MCF 10A (cell line): ENCODE measurements around the gene TIMM21. TPM values are rescaled to one million over a fixed set of nuclear protein-coding genes. Genes with fewer than 3 reads are reported as not detected.
A peak's percentile ranks its signal among the peaks of the same experiment; 100 is the strongest.

Experiments
- BruUV-seq: library from RNA; stranded (reverse); fragments of 400-500 nt; replicated peaks from 2 replicates; lab custom pipeline; 2021; lab: Mats Ljungman, UMichigan
- CTCF ChIA-PET: fragments of 300-600 bp; sonication (Branson Sonifier 250); formaldehyde crosslinking; extraction: SDS; loops from one replicate; lab custom pipeline; 2021; ENCODE audit warnings: antibody characterized with exemption, inconsistent platforms; lab: Yijun Ruan, JAX
- POLR2A ChIA-PET: fragments of 300-600, 350-650 bp; sonication (Branson Sonifier 250); formaldehyde crosslinking; extraction: SDS; loops from one replicate; lab custom pipeline; 2020; ENCODE audit warnings: antibody characterized with exemption, inconsistent platforms; lab: Yijun Ruan, JAX
- DNase-seq: peaks from one replicate; pipeline ENCODE4 v3.0.0-alpha.2; 2018; ENCODE audit not compliant: unreplicated experiment
- H3K27ac Mint-ChIP-seq: one replicate; pipeline ENCODE4 v1.8.0; 2022; ENCODE audit warnings: mild to moderate bottlenecking, low read depth, mixed read lengths; ENCODE audit not compliant: unreplicated experiment
- H3K27me3 Mint-ChIP-seq: one replicate; pipeline ENCODE4 v1.8.0; 2022; ENCODE audit warnings: mixed read lengths; ENCODE audit not compliant: insufficient read depth, unreplicated experiment
- H3K36me3 Mint-ChIP-seq: one replicate; pipeline ENCODE4 v1.8.0; 2022; ENCODE audit warnings: mild to moderate bottlenecking, moderate library complexity, mixed read lengths; ENCODE audit not compliant: insufficient read depth, unreplicated experiment
- H3K4me1 Mint-ChIP-seq: one replicate; pipeline ENCODE4 v1.8.0; 2022; ENCODE audit warnings: mixed read lengths; ENCODE audit not compliant: insufficient read depth, unreplicated experiment
- H3K4me3 Mint-ChIP-seq: one replicate; pipeline ENCODE4 v1.8.0; 2022; ENCODE audit warnings: mild to moderate bottlenecking, moderate library complexity, mixed read lengths; ENCODE audit not compliant: unreplicated experiment
- H3K9me3 Mint-ChIP-seq: one replicate; pipeline ENCODE4 v1.8.0; 2022; ENCODE audit warnings: mixed read lengths; ENCODE audit not compliant: unreplicated experiment
- CTCF ChIP-seq: fragments of 200-600 bp; IDR thresholded peaks from one replicate; pipeline ENCODE4 v1.8.0; 2022; ENCODE audit warnings: antibody characterized with exemption, mild to moderate bottlenecking; ENCODE audit not compliant: unreplicated experiment
- intact Hi-C: fragments of 100-400 bp; cut with micrococcal nuclease; formaldehyde crosslinking; loops from 2 replicates; pipeline ENCODE4 v1.14.1; 2022
- total RNA-seq: library from RNA; stranded (reverse); gene quantifications from 2 replicates; pipeline ENCODE4 v1.2.3, GENCODE V29; 2022

TIMM21 gene
- total RNA-seq, 1 experiment from 2014 or later: 33.4 TPM

- no peaks in the 10 kb centered on the region for H3K4me1 Mint-ChIP-seq
- intact Hi-C loops: loop anchor here (1.0 to 10.0 kb wide), 5 partner anchors 75 to 1416 kb away; no protein-coding TSS in a partner anchor
- no peak overlapping the region for H3K4me3 Mint-ChIP-seq
- peak; percentile 58 for TF ChIP-seq CTCF
- no TSS peak for BruUV-seq
- ChIA-PET CTCF (interaction anchor here (0.5 to 2.5 kb wide), 28 partner anchors 10 to 1489 kb away, joined by 3 to 13 read pairs (median 3); no protein-coding TSS in a partner anchor), POLR2A (no interaction called here)
- H3K27ac Mint-ChIP-seq: peak overlapping the region; percentile 20
- peak; percentile 57 for DNase-seq
- peaks cover 15% of the 10 kb centered on the region for H3K27me3 Mint-ChIP-seq
- H3K36me3 Mint-ChIP-seq: no peaks in the 10 kb centered on the region
- peaks cover 7% of the 10 kb centered on the region for H3K9me3 Mint-ChIP-seq
Observed at GRCh38 chr18:74116633-74117554, 31.4 kb upstream of the TIMM21 start.

GRCh38 chr18:74123200-74123599 lies 25.1 kb upstream of the TIMM21 start:
- TF ChIP-seq CTCF: no peak
- intact Hi-C loops: no loop called here
- Mint-ChIP-seq H3K4me3 (no peak overlapping the region), H3K36me3 (no peaks in the 10 kb centered on the region), H3K4me1 (peaks cover 5% of the 10 kb centered on the region), H3K9me3 (no peaks in the 10 kb centered on the region), H3K27ac (no peak overlapping the region), H3K27me3 (peaks cover 32% of the 10 kb centered on the region)
- DNase-seq: no peak
- ChIA-PET CTCF (interaction anchor here (0.6 to 1.0 kb wide), 2 partner anchors 87 to 1360 kb away, joined by 3 to 4 read pairs; no protein-coding TSS in a partner anchor), POLR2A (no interaction called here)
- BruUV-seq: no TSS peak

GRCh38 chr18:74124642-74125041 lies 23.7 kb upstream of the TIMM21 start:
- no peak for TF ChIP-seq CTCF
- Mint-ChIP-seq H3K36me3 (no peaks in the 10 kb centered on the region), H3K27ac (no peak overlapping the region), H3K27me3 (peaks cover 46% of the 10 kb centered on the region), H3K4me3 (no peak overlapping the region), H3K9me3 (no peaks in the 10 kb centered on the region), H3K4me1 (peaks cover 5% of the 10 kb centered on the region)
- DNase-seq: no peak
- intact Hi-C loops: no loop called here
- POLR2A ChIA-PET: no interaction called here
- no TSS peak for BruUV-seq
- CTCF ChIA-PET: interaction anchor here (1.4 kb wide), 2 partner anchors 275 to 1362 kb away, joined by 3 to 4 read pairs; no protein-coding TSS in a partner anchor
